GM23338 (cell line): ENCODE data around the gene CHKB. TPM values are rescaled to one million over a fixed set of nuclear protein-coding genes. Genes with fewer than 3 reads are reported as not detected.

Source experiments
- ATAC-seq: fragments of 200-7000 bp; cut with Tn5 transposase; 3 replicates; pipeline ENCODE4 v1.9.1; 2020
- DNase-seq: peaks from one replicate; pipeline ENCODE4 v3.0.0-alpha.2; 2015; ENCODE audit warnings: low spot score
- H2AFZ ChIP-seq: fragments of 200-600 bp; sonication (generic); 2 replicates; pipeline ENCODE4 v1.8.0; 2016; ENCODE audit warnings: antibody characterized with exemption, mild to moderate bottlenecking, moderate library complexity
- H3F3A ChIP-seq: fragments of 200-600 bp; sonication (generic); replicated peaks from 2 replicates; pipeline ENCODE4 v1.8.0; 2017; ENCODE audit warnings: antibody characterized with exemption, mixed run types, low read depth
- H3K27ac ChIP-seq: fragments of 200-600 bp; sonication (generic); 2 replicates; pipeline ENCODE4 v1.6.1; 2016; ENCODE audit warnings: low read depth
- H3K27me3 ChIP-seq: fragments of 200-600 bp; sonication (generic); 2 replicates; pipeline ENCODE4 v1.8.0; 2016; ENCODE audit warnings: mild to moderate bottlenecking, mixed run types, moderate library complexity; ENCODE audit not compliant: insufficient read depth
- H3K36me3 ChIP-seq: fragments of 200-600 bp; sonication (generic); 2 replicates; pipeline ENCODE4 v1.8.0; 2016; ENCODE audit warnings: mild to moderate bottlenecking; ENCODE audit not compliant: insufficient read depth
- H3K4me1 ChIP-seq: fragments of 200-600 bp; sonication (generic); 2 replicates; pipeline ENCODE4 v1.8.0; 2016; ENCODE audit warnings: mild to moderate bottlenecking, moderate library complexity; ENCODE audit not compliant: insufficient read depth
- H3K4me2 ChIP-seq: fragments of 200-600 bp; sonication (generic); 2 replicates; pipeline ENCODE4 v1.7.1; 2017; ENCODE audit warnings: mixed run types
- H3K4me3 ChIP-seq: fragments of 200-600 bp; sonication (generic); 2 replicates; pipeline ENCODE4 v1.6.1; 2016; ENCODE audit warnings: mixed run types
- H3K79me2 ChIP-seq: fragments of 200-600 bp; sonication (generic); replicated peaks from 2 replicates; pipeline ENCODE4 v1.8.0; 2017; ENCODE audit warnings: mild to moderate bottlenecking; ENCODE audit not compliant: insufficient read depth
- H3K9me2 ChIP-seq: fragments of 200-600 bp; sonication (generic); 2 replicates; pipeline ENCODE4 v1.8.0; 2017; ENCODE audit not compliant: insufficient read depth
- H4K20me1 ChIP-seq: fragments of 200-600 bp; sonication (generic); replicated peaks from 2 replicates; pipeline ENCODE4 v1.8.0; 2017; ENCODE audit warnings: mild to moderate bottlenecking; ENCODE audit not compliant: insufficient read depth
- H3K27ac Mint-ChIP-seq: 2 replicates; pipeline ENCODE4 v1.8.0; 2020; ENCODE audit warnings: inconsistent platforms, mild to moderate bottlenecking, moderate library complexity, mixed read lengths
- H3K27me3 Mint-ChIP-seq: 3 replicates; pipeline ENCODE4 v1.8.0; 2022; ENCODE audit warnings: low read depth, mild to moderate bottlenecking, moderate library complexity, mixed read lengths, inconsistent platforms; ENCODE audit not compliant: insufficient read depth, poor library complexity
- H3K36me3 Mint-ChIP-seq: 3 replicates; pipeline ENCODE4 v1.8.0; 2021; ENCODE audit warnings: low read depth, mild to moderate bottlenecking, inconsistent platforms, moderate library complexity, mixed read lengths
- H3K4me1 Mint-ChIP-seq: 3 replicates; pipeline ENCODE4 v1.8.0; 2020; ENCODE audit warnings: mild to moderate bottlenecking, inconsistent platforms, mixed read lengths
- H3K4me3 Mint-ChIP-seq: 3 replicates; pipeline ENCODE4 v1.8.0; 2021; ENCODE audit warnings: moderate library complexity, mild to moderate bottlenecking, inconsistent platforms, mixed read lengths
- H3K9me3 Mint-ChIP-seq: 3 replicates; pipeline ENCODE4 v1.8.0; 2020; ENCODE audit warnings: moderate library complexity, mild to moderate bottlenecking, inconsistent platforms, mixed read lengths
- CREB1 ChIP-seq: fragments of 250-450 bp; sonication (Bioruptor Pico); IDR thresholded peaks from 2 replicates; pipeline ENCODE4 v1.5.0; 2020; ENCODE audit warnings: low read depth, mild to moderate bottlenecking, moderate library complexity
- EZH2 ChIP-seq: fragments of 200-600 bp; sonication (generic); IDR thresholded peaks from one replicate; pipeline ENCODE4 v1.8.0; 2017; ENCODE audit warnings: antibody characterized with exemption, mild to moderate bottlenecking, low read depth; ENCODE audit not compliant: unreplicated experiment
- EZH2phosphoT487 ChIP-seq: fragments of 200-600 bp; sonication (generic); IDR thresholded peaks from one replicate; pipeline ENCODE4 v1.8.1; 2018; ENCODE audit warnings: antibody characterized with exemption; ENCODE audit not compliant: unreplicated experiment
- JUNB ChIP-seq: IDR thresholded peaks from one replicate; pipeline ENCODE4 v1.6.1; 2016; ENCODE audit warnings: antibody characterized with exemption; ENCODE audit not compliant: unreplicated experiment
- NANOG ChIP-seq: IDR thresholded peaks from 2 replicates; pipeline ENCODE4 v1.6.1; 2016; ENCODE audit warnings: antibody characterized with exemption, borderline replicate concordance
- POLR2AphosphoS5 ChIP-seq: IDR thresholded peaks from 2 replicates; pipeline ENCODE4 v1.6.1; 2016; ENCODE audit warnings: antibody characterized with exemption, low read depth
- STAT1 ChIP-seq: IDR thresholded peaks from one replicate; pipeline ENCODE4 v1.6.1; 2016; ENCODE audit warnings: antibody characterized with exemption; ENCODE audit not compliant: unreplicated experiment
- ZNF331 ChIP-seq: fragments of 250-450 bp; sonication (Bioruptor Pico); IDR thresholded peaks from 2 replicates; pipeline ENCODE4 v1.5.0; 2020; ENCODE audit warnings: low read depth, mild to moderate bottlenecking, moderate library complexity
- polyA plus RNA-seq: library from polyadenylated mRNA; unstranded; fragments of >200 nt; fragmentation: Nextera tagmentation; extraction: Ambion mirVana; gene quantifications from 2 replicates; pipeline ENCODE4 v1.2.1, GENCODE V29; 2016
- total RNA-seq: library from RNA; depleted of rRNA; stranded (reverse); fragments of >200 nt; shearing (Covaris generic); gene quantifications from 2 replicates; pipeline ENCODE4 v1.2.3, GENCODE V29; 2014
- TF ChIP-seq, protein P1 (sequence below), 2 experiments: fragments of 200-600 bp in 1 of 2; sonication (generic) in 1 of 2; conservative IDR thresholded peaks; 2 replicates each; pipeline versions ENCODE4 v1.5.1 to v1.6.1; 2016 to 2017; ENCODE audit warnings: antibody characterized with exemption in 2 of 2, low read depth in 2 of 2, mild to moderate bottlenecking in 2 of 2, moderate library complexity in 1 of 2
- TF ChIP-seq, protein P2 (sequence below): IDR thresholded peaks from one replicate; pipeline ENCODE4 v1.6.1; 2018; ENCODE audit warnings: antibody characterized with exemption; ENCODE audit not compliant: unreplicated experiment
- TF ChIP-seq, protein P3 (sequence below): fragments of 250-450 bp; sonication (Bioruptor Pico); IDR thresholded peaks from 2 replicates; pipeline ENCODE4 v1.5.0; 2020; ENCODE audit warnings: mild to moderate bottlenecking, moderate library complexity

Gene CHKB
- total and polyA plus RNA-seq, 2 experiments from 2014 or later, result 51.2 to 61.6 TPM

DNA sequence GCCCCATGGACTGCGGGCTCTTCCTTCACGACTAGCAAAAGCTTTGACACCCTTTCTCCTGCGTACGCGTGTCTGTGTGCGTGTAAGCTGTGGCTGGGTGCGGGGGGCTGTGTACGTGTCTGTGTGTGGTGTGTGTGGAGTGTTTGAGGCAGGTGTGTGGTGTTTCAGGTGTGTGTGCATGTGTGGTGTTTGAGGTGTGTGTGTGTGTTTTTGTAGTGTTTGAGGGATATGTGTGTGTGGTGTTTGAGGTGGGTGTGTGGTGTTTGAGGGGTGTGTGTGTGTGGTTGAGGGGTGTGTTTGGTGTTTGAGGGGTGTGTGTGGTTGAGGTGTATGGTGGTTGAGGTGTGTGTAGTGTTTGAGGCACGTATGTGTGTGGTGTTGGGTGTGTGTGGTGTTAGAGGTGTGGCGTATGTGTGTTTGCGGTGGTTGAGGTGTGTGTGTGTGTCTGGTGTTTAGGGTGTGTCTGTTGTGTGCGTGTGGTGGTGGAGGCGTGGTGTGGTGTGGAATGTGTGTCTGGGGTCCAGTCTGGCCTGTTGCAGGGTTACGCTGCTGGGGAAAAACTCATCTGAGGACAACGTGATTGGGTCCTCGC, 46.0 kb upstream of the CHKB start (continued):
- TF ChIP-seq STAT1 (no peak), ZNF331 (CRISPR knock-in tag) (no peak), POLR2AphosphoS5 (no peak), CREB1 (no peak)

DNA sequence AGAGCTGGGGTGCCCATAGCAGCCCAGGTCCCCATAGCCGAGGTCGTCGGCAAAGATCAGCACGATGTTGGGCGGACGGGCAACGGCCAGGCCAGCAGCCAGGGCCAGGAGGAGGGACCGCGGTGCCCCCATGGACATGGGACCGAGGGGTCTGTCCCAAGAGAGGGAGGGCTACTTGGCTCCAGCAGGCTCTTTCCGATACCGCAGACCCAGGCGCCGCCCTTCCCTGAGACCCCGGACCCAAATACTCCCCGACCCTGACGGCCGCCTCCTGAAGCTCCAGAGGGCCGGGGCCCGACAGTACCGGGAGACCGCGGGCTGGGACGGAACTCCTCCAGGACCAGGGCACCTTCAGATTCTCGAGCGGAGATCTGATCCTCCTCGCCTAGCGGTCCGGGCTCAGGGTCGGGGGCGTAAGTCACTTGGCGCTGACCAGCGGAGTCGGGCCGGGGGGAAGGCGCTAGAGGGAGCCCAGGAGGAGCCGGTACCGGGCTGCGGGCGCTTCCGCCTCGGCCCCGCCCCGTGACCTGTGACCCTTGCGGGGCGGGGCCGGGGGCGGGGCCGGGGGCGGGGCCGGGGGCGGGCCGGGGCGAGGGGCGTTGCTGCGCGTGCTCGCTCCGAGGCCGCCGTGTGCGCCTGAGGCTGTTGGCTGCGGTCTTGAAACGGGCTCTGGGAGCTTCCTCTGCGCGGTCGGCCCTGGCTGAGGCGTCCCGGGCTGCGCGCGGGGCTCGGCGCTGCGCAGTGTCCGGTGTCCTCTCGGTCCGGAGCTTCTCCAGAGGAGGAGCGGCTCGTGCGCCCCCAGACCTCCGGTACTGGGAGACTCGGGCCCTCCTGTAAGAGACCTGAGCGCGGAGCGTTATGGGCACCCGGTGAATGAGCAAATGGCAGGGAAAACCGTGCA, 45.2 kb upstream of the CHKB start, which contains the start of gene ARSA:
Gene ARSA (minus strand): TSS at position 511 of the 901 bp plus-strand sequence. CDS start 373 bp downstream, at position 138.
- peak; percentile 88 for DNase-seq
- Histone ChIP-seq H3K79me2 (no peaks in the 10 kb centered on the region), H3K4me1 (peaks cover 5% of the 10 kb centered on the region; the same call in 1 of the 2 replicates), H2AFZ (peak within 1 kb of the TSS; percentile 94), H3K4me2 (peak within 1 kb of the TSS; percentile 96), H3K27ac (no peak within 1 kb of the TSS), H3F3A (peaks cover 6% of the 10 kb centered on the region; the same call in 1 of the 2 replicates), H3K27me3 (peaks cover 12% of the 10 kb centered on the region), H3K9me2 (no peaks in the 10 kb centered on the region), H4K20me1 (no peaks in the 10 kb centered on the region; the same call in 1 of the 2 replicates), H3K36me3 (no peaks in the 10 kb centered on the region), H3K4me3 (peak within 1 kb of the TSS; percentile 88)
- Mint-ChIP-seq H3K4me3 (peak within 1 kb of the TSS; percentile 85), H3K4me1 (peaks cover 6% of the 10 kb centered on the region), H3K36me3 (no peaks in the 10 kb centered on the region), H3K27ac (no peak within 1 kb of the TSS), H3K9me3 (no peaks in the 10 kb centered on the region), H3K27me3 (peaks cover 8% of the 10 kb centered on the region)
- ATAC-seq, result peak; percentile 79
- TF ChIP-seq, protein P1, sequence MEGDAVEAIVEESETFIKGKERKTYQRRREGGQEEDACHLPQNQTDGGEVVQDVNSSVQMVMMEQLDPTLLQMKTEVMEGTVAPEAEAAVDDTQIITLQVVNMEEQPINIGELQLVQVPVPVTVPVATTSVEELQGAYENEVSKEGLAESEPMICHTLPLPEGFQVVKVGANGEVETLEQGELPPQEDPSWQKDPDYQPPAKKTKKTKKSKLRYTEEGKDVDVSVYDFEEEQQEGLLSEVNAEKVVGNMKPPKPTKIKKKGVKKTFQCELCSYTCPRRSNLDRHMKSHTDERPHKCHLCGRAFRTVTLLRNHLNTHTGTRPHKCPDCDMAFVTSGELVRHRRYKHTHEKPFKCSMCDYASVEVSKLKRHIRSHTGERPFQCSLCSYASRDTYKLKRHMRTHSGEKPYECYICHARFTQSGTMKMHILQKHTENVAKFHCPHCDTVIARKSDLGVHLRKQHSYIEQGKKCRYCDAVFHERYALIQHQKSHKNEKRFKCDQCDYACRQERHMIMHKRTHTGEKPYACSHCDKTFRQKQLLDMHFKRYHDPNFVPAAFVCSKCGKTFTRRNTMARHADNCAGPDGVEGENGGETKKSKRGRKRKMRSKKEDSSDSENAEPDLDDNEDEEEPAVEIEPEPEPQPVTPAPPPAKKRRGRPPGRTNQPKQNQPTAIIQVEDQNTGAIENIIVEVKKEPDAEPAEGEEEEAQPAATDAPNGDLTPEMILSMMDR (conservative IDR thresholded peaks at IDR 0.05; ENCODE audit: low read depth in 2 of 2), result peak; percentile 30 to 58; a peak in 3 of 4 replicates
- no peak for TF ChIP-seq NANOG
- no peak for TF ChIP-seq EZH2phosphoT487
- no peak for TF ChIP-seq STAT1
- no peak for TF ChIP-seq EZH2
- no peak for TF ChIP-seq JUNB
- TF ChIP-seq CREB1, result no peak
- TF ChIP-seq ZNF331 (CRISPR knock-in tag), result no peak
- TF ChIP-seq POLR2AphosphoS5, result peak; percentile 68
- TF ChIP-seq, protein P2, sequence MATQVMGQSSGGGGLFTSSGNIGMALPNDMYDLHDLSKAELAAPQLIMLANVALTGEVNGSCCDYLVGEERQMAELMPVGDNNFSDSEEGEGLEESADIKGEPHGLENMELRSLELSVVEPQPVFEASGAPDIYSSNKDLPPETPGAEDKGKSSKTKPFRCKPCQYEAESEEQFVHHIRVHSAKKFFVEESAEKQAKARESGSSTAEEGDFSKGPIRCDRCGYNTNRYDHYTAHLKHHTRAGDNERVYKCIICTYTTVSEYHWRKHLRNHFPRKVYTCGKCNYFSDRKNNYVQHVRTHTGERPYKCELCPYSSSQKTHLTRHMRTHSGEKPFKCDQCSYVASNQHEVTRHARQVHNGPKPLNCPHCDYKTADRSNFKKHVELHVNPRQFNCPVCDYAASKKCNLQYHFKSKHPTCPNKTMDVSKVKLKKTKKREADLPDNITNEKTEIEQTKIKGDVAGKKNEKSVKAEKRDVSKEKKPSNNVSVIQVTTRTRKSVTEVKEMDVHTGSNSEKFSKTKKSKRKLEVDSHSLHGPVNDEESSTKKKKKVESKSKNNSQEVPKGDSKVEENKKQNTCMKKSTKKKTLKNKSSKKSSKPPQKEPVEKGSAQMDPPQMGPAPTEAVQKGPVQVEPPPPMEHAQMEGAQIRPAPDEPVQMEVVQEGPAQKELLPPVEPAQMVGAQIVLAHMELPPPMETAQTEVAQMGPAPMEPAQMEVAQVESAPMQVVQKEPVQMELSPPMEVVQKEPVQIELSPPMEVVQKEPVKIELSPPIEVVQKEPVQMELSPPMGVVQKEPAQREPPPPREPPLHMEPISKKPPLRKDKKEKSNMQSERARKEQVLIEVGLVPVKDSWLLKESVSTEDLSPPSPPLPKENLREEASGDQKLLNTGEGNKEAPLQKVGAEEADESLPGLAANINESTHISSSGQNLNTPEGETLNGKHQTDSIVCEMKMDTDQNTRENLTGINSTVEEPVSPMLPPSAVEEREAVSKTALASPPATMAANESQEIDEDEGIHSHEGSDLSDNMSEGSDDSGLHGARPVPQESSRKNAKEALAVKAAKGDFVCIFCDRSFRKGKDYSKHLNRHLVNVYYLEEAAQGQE, result peak; percentile 11
- TF ChIP-seq, protein P3, sequence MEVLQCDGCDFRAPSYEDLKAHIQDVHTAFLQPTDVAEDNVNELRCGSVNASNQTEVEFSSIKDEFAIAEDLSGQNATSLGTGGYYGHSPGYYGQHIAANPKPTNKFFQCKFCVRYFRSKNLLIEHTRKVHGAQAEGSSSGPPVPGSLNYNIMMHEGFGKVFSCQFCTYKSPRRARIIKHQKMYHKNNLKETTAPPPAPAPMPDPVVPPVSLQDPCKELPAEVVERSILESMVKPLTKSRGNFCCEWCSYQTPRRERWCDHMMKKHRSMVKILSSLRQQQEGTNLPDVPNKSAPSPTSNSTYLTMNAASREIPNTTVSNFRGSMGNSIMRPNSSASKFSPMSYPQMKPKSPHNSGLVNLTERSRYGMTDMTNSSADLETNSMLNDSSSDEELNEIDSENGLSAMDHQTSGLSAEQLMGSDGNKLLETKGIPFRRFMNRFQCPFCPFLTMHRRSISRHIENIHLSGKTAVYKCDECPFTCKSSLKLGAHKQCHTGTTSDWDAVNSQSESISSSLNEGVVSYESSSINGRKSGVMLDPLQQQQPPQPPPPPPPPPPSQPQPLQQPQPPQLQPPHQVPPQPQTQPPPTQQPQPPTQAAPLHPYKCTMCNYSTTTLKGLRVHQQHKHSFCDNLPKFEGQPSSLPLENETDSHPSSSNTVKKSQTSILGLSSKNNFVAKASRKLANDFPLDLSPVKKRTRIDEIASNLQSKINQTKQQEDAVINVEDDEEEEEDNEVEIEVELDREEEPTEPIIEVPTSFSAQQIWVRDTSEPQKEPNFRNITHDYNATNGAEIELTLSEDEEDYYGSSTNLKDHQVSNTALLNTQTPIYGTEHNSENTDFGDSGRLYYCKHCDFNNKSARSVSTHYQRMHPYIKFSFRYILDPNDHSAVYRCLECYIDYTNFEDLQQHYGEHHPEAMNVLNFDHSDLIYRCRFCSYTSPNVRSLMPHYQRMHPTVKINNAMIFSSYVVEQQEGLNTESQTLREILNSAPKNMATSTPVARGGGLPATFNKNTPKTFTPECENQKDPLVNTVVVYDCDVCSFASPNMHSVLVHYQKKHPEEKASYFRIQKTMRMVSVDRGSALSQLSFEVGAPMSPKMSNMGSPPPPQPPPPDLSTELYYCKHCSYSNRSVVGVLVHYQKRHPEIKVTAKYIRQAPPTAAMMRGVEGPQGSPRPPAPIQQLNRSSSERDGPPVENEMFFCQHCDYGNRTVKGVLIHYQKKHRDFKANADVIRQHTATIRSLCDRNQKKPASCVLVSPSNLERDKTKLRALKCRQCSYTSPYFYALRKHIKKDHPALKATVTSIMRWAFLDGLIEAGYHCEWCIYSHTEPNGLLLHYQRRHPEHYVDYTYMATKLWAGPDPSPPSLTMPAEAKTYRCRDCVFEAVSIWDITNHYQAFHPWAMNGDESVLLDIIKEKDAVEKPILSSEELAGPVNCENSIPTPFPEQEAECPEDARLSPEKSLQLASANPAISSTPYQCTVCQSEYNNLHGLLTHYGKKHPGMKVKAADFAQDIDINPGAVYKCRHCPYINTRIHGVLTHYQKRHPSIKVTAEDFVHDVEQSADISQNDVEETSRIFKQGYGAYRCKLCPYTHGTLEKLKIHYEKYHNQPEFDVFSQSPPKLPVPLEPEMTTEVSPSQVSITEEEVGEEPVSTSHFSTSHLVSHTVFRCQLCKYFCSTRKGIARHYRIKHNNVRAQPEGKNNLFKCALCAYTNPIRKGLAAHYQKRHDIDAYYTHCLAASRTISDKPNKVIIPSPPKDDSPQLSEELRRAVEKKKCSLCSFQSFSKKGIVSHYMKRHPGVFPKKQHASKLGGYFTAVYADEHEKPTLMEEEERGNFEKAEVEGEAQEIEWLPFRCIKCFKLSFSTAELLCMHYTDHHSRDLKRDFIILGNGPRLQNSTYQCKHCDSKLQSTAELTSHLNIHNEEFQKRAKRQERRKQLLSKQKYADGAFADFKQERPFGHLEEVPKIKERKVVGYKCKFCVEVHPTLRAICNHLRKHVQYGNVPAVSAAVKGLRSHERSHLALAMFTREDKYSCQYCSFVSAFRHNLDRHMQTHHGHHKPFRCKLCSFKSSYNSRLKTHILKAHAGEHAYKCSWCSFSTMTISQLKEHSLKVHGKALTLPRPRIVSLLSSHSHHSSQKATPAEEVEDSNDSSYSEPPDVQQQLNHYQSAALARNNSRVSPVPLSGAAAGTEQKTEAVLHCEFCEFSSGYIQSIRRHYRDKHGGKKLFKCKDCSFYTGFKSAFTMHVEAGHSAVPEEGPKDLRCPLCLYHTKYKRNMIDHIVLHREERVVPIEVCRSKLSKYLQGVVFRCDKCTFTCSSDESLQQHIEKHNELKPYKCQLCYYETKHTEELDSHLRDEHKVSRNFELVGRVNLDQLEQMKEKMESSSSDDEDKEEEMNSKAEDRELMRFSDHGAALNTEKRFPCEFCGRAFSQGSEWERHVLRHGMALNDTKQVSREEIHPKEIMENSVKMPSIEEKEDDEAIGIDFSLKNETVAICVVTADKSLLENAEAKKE (CRISPR knock-in tag), result no peak
